Neuronal stem cell (in vitro differentiated cells): Measurements from ENCODE around the gene AACS.

ENCODE experiments used
- DNase-seq: peaks from one replicate; pipeline ENCODE4 v3.0.0-alpha.2; 2013; ENCODE audit warnings: low spot score
- H2AFZ ChIP-seq: one replicate; pipeline ENCODE4 v1.6.1; 2013; ENCODE audit warnings: mild to moderate bottlenecking, low read length, inconsistent platforms
- H2AK5ac ChIP-seq: 2 replicates; pipeline ENCODE4 v1.6.1; 2013; ENCODE audit warnings: low read depth, mild to moderate bottlenecking, inconsistent platforms, low read length, moderate library complexity, mixed read lengths
- H2BK120ac ChIP-seq: 2 replicates; pipeline ENCODE4 v1.6.1; 2013; ENCODE audit warnings: low read depth, mild to moderate bottlenecking, inconsistent platforms, low read length, moderate library complexity, mixed read lengths
- H2BK12ac ChIP-seq: one replicate; pipeline ENCODE4 v1.6.1; 2013; ENCODE audit warnings: low read length, inconsistent platforms
- H2BK15ac ChIP-seq: 2 replicates; pipeline ENCODE4 v1.6.1; 2013; ENCODE audit warnings: mild to moderate bottlenecking, low read length, inconsistent platforms, mixed read lengths
- H2BK5ac ChIP-seq: one replicate; pipeline ENCODE4 v1.6.1; 2013; ENCODE audit warnings: inconsistent platforms, mild to moderate bottlenecking, low read length, moderate library complexity
- H3K14ac ChIP-seq: one replicate; pipeline ENCODE4 v1.6.1; 2013; ENCODE audit warnings: low read length, inconsistent platforms
- H3K18ac ChIP-seq: 2 replicates; pipeline ENCODE4 v1.6.1; 2013; ENCODE audit warnings: low read length, inconsistent platforms
- H3K23ac ChIP-seq: 2 replicates; pipeline ENCODE4 v1.6.1; 2013; ENCODE audit warnings: low read depth, mild to moderate bottlenecking, mixed read lengths, low read length, inconsistent platforms; ENCODE audit not compliant: poor library complexity
- H3K27ac ChIP-seq: replicated peaks from 3 replicates; pipeline ENCODE4 v1.5.1; 2013; ENCODE audit warnings: low read length, inconsistent platforms
- H3K27me3 ChIP-seq, 3 experiments: 2 replicates each; pipeline ENCODE4 v1.6.1; 2013; ENCODE audit warnings: low read length in 3 of 3, mild to moderate bottlenecking in 2 of 3, inconsistent platforms in 1 of 3, low read depth in 1 of 3, mixed read lengths in 1 of 3, moderate library complexity in 1 of 3; ENCODE audit not compliant: control insufficient read depth in 3 of 3, insufficient read depth in 3 of 3
- H3K36me3 ChIP-seq, 2 donors: replicated peaks in 1 of 2; 2 replicates each; pipeline ENCODE4 v1.6.1; 2013; ENCODE audit warnings: low read length in 2 of 2; ENCODE audit not compliant: control insufficient read depth in 2 of 2, insufficient read depth in 2 of 2
- H3K4ac ChIP-seq: 2 replicates; pipeline ENCODE4 v1.6.1; 2013; ENCODE audit warnings: inconsistent platforms, mild to moderate bottlenecking, low read length, moderate library complexity
- H3K4me1 ChIP-seq, 2 donors: 1 replicate in 1 of 2; 2 replicates in 1 of 2; pipeline ENCODE4 v1.6.1; 2013; ENCODE audit warnings: low read length in 2 of 2, low read depth in 1 of 2; ENCODE audit not compliant: control insufficient read depth in 2 of 2, insufficient read depth in 1 of 2
- H3K4me2 ChIP-seq: one replicate; pipeline ENCODE4 v1.6.1; 2013; ENCODE audit warnings: mild to moderate bottlenecking, low read length, inconsistent platforms; ENCODE audit not compliant: insufficient read depth, poor library complexity, severe bottlenecking
- H3K4me3 ChIP-seq, 2 donors: 2 replicates each; pipeline ENCODE4 v1.5.1; 2013; ENCODE audit warnings: low read length in 2 of 2, mild to moderate bottlenecking in 2 of 2, inconsistent platforms in 1 of 2, moderate library complexity in 1 of 2
- H3K79me1 ChIP-seq: one replicate; pipeline ENCODE4 v1.6.1; 2013; ENCODE audit warnings: low read depth, mild to moderate bottlenecking, inconsistent platforms, low read length, moderate library complexity
- H3K9ac ChIP-seq: one replicate; pipeline ENCODE4 v1.6.1; 2013; ENCODE audit warnings: mild to moderate bottlenecking, low read depth, low read length, inconsistent platforms; ENCODE audit not compliant: poor library complexity
- H3K9me3 ChIP-seq, 2 donors: replicated peaks in 1 of 2; 2 replicates each; pipeline versions ENCODE3 to v1.6.1; 2013; ENCODE audit warnings: low read length in 2 of 2, mild to moderate bottlenecking in 2 of 2, inconsistent platforms in 1 of 2, low read depth in 1 of 2, mixed read lengths in 1 of 2, moderate library complexity in 1 of 2; ENCODE audit not compliant: control insufficient read depth in 2 of 2, insufficient read depth in 1 of 2
- H4K8ac ChIP-seq: one replicate; pipeline ENCODE4 v1.6.1; 2013; ENCODE audit warnings: low read depth, mild to moderate bottlenecking, inconsistent platforms, low read length, moderate library complexity
- H4K91ac ChIP-seq: one replicate; pipeline ENCODE4 v1.6.1; 2013; ENCODE audit warnings: low read length, low read depth, mild to moderate bottlenecking, inconsistent platforms; ENCODE audit not compliant: poor library complexity
- WGBS, 2 donors: extraction: QIAGEN DNeasy Blood & Tissue Kit; methylation state at CpG; one replicate each; pipeline ENCODE4 v1.1.7; 2013; ENCODE audit warnings: missing lambda C conversion rate in 2 of 2, mixed read lengths in 1 of 2; ENCODE audit not compliant: insufficient read length in 2 of 2, insufficient replicate concordance in 1 of 2; ENCODE audit errors: extremely low coverage in 2 of 2; 5-methylcytosine and 5-hydroxymethylcytosine counted together

AACS gene

GRCh38 chr12:125131958-125132357 lies 66.7 kb downstream of the AACS start:
- no CpG with 5 or more reads among the region's 8 CpGs for WGBS, 2 donors
- Histone ChIP-seq H2BK120ac (no peak overlapping the region), H3K18ac (no peak overlapping the region), H3K9ac (no peak overlapping the region), H3K23ac (no peak overlapping the region), H4K91ac (no peak overlapping the region), H2AK5ac (no peak overlapping the region), H3K9me3 (no peaks in the 10 kb centered on the region), H3K36me3 (peaks cover 11 to 38% of the 10 kb centered on the region in 2 donors), H3K4me2 (no peak overlapping the region), H3K27me3 (no peaks in the 10 kb centered on the region), H3K27ac (no peak overlapping the region), H3K4me3 (no peak overlapping the region), H3K14ac (no peak overlapping the region), H3K4me1 (peaks cover 0 to 1% of the 10 kb centered on the region in 2 donors), H2BK15ac (no peak overlapping the region), H2BK12ac (no peak overlapping the region), H2AFZ (no peak overlapping the region), H3K4ac (no peak overlapping the region), H3K79me1 (peaks cover 2% of the 10 kb centered on the region), H2BK5ac (no peak overlapping the region), H4K8ac (no peak overlapping the region)
- DNase-seq, result no peak

DNA sequence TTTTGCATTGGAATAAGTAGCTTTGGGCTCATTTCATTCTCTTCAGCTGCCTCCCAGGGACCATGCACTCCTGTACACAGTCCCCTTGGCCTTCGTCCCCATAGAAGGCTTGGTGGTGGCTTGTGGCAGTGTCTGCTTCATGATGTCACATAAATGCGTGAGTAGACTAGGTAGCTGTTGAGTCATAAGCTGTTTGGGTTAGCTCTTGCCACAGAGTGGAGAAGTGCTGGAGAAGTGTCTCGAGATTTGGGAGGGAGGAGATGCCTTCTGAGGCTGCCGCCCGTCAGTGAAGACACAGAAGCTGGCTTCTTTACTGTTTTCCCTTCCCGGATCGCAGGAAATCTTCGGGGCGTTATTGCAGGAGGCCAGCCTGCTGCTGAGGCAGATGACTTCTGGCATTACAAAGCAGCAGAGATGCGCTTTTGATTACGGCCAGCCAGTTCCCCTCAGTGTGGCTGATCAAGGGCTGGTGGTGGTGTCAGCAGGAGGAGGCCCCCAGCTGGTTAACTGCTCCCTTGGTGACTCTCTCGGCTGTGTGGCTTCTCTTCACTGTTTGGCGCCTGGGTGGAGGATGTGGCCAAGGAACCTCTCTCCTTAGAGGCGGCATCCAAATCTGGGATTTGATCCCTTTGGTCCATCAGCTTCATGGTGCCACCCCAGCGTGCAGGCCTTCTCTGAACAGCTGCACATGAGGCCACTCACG lies 67.6 kb downstream of the AACS start:
- no peak overlapping the region for H2AFZ ChIP-seq
- H3K4me1 ChIP-seq, result peaks cover 0 to 4% of the 10 kb centered on the region in 2 donors
- peaks cover 11 to 35% of the 10 kb centered on the region in 2 donors for H3K36me3 ChIP-seq
- no peak overlapping the region for H2BK120ac ChIP-seq
- no peak overlapping the region for H4K91ac ChIP-seq
- H3K9me3 ChIP-seq, result no peaks in the 10 kb centered on the region
- no peak for DNase-seq
- H3K23ac ChIP-seq, result peak overlapping the region; percentile 36
- no peak overlapping the region for H3K4ac ChIP-seq
- no peak overlapping the region for H3K9ac ChIP-seq
- H2BK12ac ChIP-seq, result no peak overlapping the region
- no peak overlapping the region for H3K18ac ChIP-seq
- H4K8ac ChIP-seq, result no peak overlapping the region
- H3K27ac ChIP-seq, result no peak overlapping the region
- H2BK15ac ChIP-seq, result no peak overlapping the region
- no peak overlapping the region for H3K4me2 ChIP-seq
- H3K4me3 ChIP-seq, result no peak overlapping the region
- H2BK5ac ChIP-seq, result no peak overlapping the region
- no peak overlapping the region for H3K14ac ChIP-seq
- H2AK5ac ChIP-seq, result no peak overlapping the region
- H3K79me1 ChIP-seq, result peaks cover 2% of the 10 kb centered on the region
- no peaks in the 10 kb centered on the region for H3K27me3 ChIP-seq
- no CpG with 5 or more reads among the region's 16 CpGs for WGBS, 2 donors

DNA sequence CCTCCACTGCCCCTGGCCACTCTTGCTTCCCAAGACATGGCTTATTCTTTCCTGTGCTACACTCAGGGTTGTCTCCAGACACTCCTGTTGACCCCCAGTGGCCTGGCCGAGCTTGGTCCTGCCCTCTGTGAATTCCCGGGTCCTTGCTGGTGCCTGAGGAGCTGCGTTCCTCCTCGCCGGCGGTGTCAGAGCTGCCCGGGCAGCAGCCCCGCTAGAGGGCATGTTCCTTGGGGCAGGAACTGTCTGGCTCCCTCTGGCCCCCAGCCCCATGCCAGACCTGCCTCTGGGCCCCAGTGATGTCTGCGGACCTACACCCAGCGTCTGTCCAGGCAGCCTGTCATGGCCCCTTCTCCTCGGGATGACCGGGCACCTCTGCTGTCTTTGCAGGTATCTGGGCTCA lies 68.4 kb downstream of the AACS start:
- WGBS, 2 donors, result no CpG with 5 or more reads among the region's 12 CpGs
- Histone ChIP-seq H2BK5ac (no peak overlapping the region), H3K36me3 (peaks cover 11 to 35% of the 10 kb centered on the region in 2 donors)

GRCh38 chr12:125134576-125134975 lies 69.3 kb downstream of the AACS start:
- H3K36me3 ChIP-seq, result peaks cover 11 to 29% of the 10 kb centered on the region in 2 donors
- no peak overlapping the region for H2BK120ac ChIP-seq
- no peak overlapping the region for H2AK5ac ChIP-seq
- H3K27ac ChIP-seq, result no peak overlapping the region
- WGBS, 2 donors, result no CpG with 5 or more reads among the region's 14 CpGs
- H3K4me2 ChIP-seq, result no peak overlapping the region
- no peak for DNase-seq
- H3K4me3 ChIP-seq, result no peak overlapping the region
- H3K9ac ChIP-seq, result no peak overlapping the region
- peaks cover 2% of the 10 kb centered on the region for H3K79me1 ChIP-seq
- no peak overlapping the region for H3K4ac ChIP-seq
- H4K91ac ChIP-seq, result no peak overlapping the region
- no peak overlapping the region for H3K14ac ChIP-seq
- H3K4me1 ChIP-seq, result peaks cover 0 to 6% of the 10 kb centered on the region in 2 donors
- H2BK12ac ChIP-seq, result no peak overlapping the region
- H2BK5ac ChIP-seq, result no peak overlapping the region
- H2BK15ac ChIP-seq, result no peak overlapping the region
- no peak overlapping the region for H4K8ac ChIP-seq
- no peak overlapping the region for H2AFZ ChIP-seq
- H3K27me3 ChIP-seq, result no peaks in the 10 kb centered on the region
- no peak overlapping the region for H3K23ac ChIP-seq
- H3K9me3 ChIP-seq, result no peaks in the 10 kb centered on the region
- no peak overlapping the region for H3K18ac ChIP-seq

More for the DNA sequence above, 68.4 kb downstream of the AACS start:
- no peak overlapping the region for H3K9ac ChIP-seq
- peak overlapping the region; percentile 12 for H3K23ac ChIP-seq
- H3K79me1 ChIP-seq, result peaks cover 2% of the 10 kb centered on the region
- no peak overlapping the region for H2AK5ac ChIP-seq
- no peak overlapping the region for H2BK12ac ChIP-seq
- H3K4me3 ChIP-seq, result no peak overlapping the region
- peaks cover 0 to 6% of the 10 kb centered on the region in 2 donors for H3K4me1 ChIP-seq
- no peaks in the 10 kb centered on the region for H3K9me3 ChIP-seq
- H3K27ac ChIP-seq, result no peak overlapping the region
- no peak overlapping the region for H4K8ac ChIP-seq
- peak overlapping the region; percentile 28 for H3K18ac ChIP-seq
- no peak overlapping the region for H2AFZ ChIP-seq
- no peak overlapping the region for H3K4me2 ChIP-seq
- H4K91ac ChIP-seq, result no peak overlapping the region
- no peak overlapping the region for H3K4ac ChIP-seq
- no peak overlapping the region for H2BK15ac ChIP-seq
- H3K27me3 ChIP-seq, result no peaks in the 10 kb centered on the region
- no peak for DNase-seq
- no peak overlapping the region for H2BK120ac ChIP-seq
- no peak overlapping the region for H3K14ac ChIP-seq
